HG03558 (cell line): ENCODE results near the gene MESD.

ENCODE experiments used
- ATAC-seq: cut with Tn5 transposase; IDR thresholded peaks from one replicate; pipeline ENCODE4 v1.9.1; 2021; ENCODE audit warnings: moderate number of reproducible peaks; ENCODE audit not compliant: unreplicated experiment; ENCODE audit errors: extremely low read depth

The MESD gene

GRCh38 chr15:80992441-80992840, 2.8 kb upstream of the MESD start:
- no peak for ATAC-seq

GRCh38 chr15:80992006-80992405, 2.4 kb upstream of the MESD start:
- no peak for ATAC-seq

- no peak for ATAC-seq
Measured at GRCh38 chr15:80991421-80991820, 1.8 kb upstream of the MESD start.

GRCh38 chr15:80990955-80991354, 1.3 kb upstream of the MESD start:
- no peak for ATAC-seq

- ATAC-seq: no peak
Measured at GRCh38 chr15:80989081-80989517, 520 bp downstream of the MESD start.

GRCh38 chr15:80988148-80988796, 1.3 kb downstream of the MESD start:
- ATAC-seq: no peak

- ATAC-seq: no peak
Measured at GRCh38 chr15:80986487-80986886, 3.1 kb downstream of the MESD start.

- ATAC-seq: no peak
Measured at GRCh38 chr15:80985981-80986380, 3.6 kb downstream of the MESD start.

- ATAC-seq: no peak
Measured at GRCh38 chr15:80984856-80985255, 4.8 kb downstream of the MESD start.

GRCh38 chr15:80982839-80983238, 6.8 kb downstream of the MESD start:
- ATAC-seq: no peak

- ATAC-seq: no peak
Measured at GRCh38 chr15:80982205-80982604, 7.4 kb downstream of the MESD start.

- no peak for ATAC-seq
Measured at GRCh38 chr15:80979538-80980200, 9.9 kb downstream of the MESD start.

- no peak for ATAC-seq
Measured at GRCh38 chr15:80978685-80979329, 10.8 kb downstream of the MESD start.

GRCh38 chr15:80977627-80978036, 12.0 kb downstream of the MESD start:
- ATAC-seq: no peak

- no peak for ATAC-seq
Measured at GRCh38 chr15:80976851-80977250, 12.8 kb downstream of the MESD start.

GRCh38 chr15:80974914-80975313, 14.7 kb downstream of the MESD start:
- ATAC-seq: no peak

GRCh38 chr15:80972276-80972675, 17.3 kb downstream of the MESD start:
- ATAC-seq: no peak

- no peak for ATAC-seq
Measured at GRCh38 chr15:80971143-80971542, 18.5 kb downstream of the MESD start.

- ATAC-seq: no peak
Measured at GRCh38 chr15:80970658-80971057, 19.0 kb downstream of the MESD start.

GRCh38 chr15:80970018-80970657, 19.5 kb downstream of the MESD start:
- ATAC-seq: no peak

GRCh38 chr15:80969316-80969715, 20.3 kb downstream of the MESD start:
- no peak for ATAC-seq
